Measurements from ENCODE around the gene NCOA5. TPM values are rescaled to one million over a fixed set of nuclear protein-coding genes. Genes with fewer than 3 reads are reported as not detected.

Gene NCOA5
- total RNA-seq, 2 experiments from 2014 or later, result 9.7 to 10.5 TPM

- Mint-ChIP-seq H3K36me3 (ENCODE audit: low read depth) (no peaks in the 10 kb centered on the region), H3K27me3 (peaks cover 38% of the 10 kb centered on the region), H3K4me3 (peak within 1 kb of the TSS; percentile 94), H3K4me1 (ENCODE audit: low read depth) (peaks cover 27% of the 10 kb centered on the region), H3K27ac (peak within 1 kb of the TSS; percentile 59), H3K9me3 (no peaks in the 10 kb centered on the region)
- ChIA-PET CTCF (interaction anchor here (1.0 kb wide), 1 partner anchor 95 kb away, joined by 5 read pairs; no protein-coding TSS in a partner anchor), POLR2A (no interaction called here)
- Histone ChIP-seq H3K36me3 (ENCODE audit: insufficient read depth, low read length) (no peaks in the 10 kb centered on the region), H3K27me3 (ENCODE audit: control insufficient read depth in 1 of 2, insufficient read depth in 2 of 2, low read length in 2 of 2) (peaks cover 0 to 2% of the 10 kb centered on the region in 2 experiments), H3K4me1 (ENCODE audit: insufficient read depth, low read length) (peaks cover 24% of the 10 kb centered on the region), H3K4me3 (ENCODE audit: low read length) (peak within 1 kb of the TSS; percentile 67), H3K9me3 (ENCODE audit: control insufficient read depth in 1 of 2, insufficient read depth in 1 of 2, low read length in 2 of 2) (peaks cover 0 to 5% of the 10 kb centered on the region in 2 experiments), H3K27ac (ENCODE audit: low read depth in 1 of 2, low read length in 2 of 2) (peak within 1 kb of the TSS in 1 of 2 donors; percentile 43)
- intact Hi-C loops (cut with DNase I, micrococcal nuclease), result no loop called here
- TF ChIP-seq, protein P1, sequence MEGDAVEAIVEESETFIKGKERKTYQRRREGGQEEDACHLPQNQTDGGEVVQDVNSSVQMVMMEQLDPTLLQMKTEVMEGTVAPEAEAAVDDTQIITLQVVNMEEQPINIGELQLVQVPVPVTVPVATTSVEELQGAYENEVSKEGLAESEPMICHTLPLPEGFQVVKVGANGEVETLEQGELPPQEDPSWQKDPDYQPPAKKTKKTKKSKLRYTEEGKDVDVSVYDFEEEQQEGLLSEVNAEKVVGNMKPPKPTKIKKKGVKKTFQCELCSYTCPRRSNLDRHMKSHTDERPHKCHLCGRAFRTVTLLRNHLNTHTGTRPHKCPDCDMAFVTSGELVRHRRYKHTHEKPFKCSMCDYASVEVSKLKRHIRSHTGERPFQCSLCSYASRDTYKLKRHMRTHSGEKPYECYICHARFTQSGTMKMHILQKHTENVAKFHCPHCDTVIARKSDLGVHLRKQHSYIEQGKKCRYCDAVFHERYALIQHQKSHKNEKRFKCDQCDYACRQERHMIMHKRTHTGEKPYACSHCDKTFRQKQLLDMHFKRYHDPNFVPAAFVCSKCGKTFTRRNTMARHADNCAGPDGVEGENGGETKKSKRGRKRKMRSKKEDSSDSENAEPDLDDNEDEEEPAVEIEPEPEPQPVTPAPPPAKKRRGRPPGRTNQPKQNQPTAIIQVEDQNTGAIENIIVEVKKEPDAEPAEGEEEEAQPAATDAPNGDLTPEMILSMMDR (IDR thresholded peaks at IDR 0.05), result no peak
- DNase-seq (peak; percentile 45 to 87 (median 66)), ATAC-seq (ENCODE audit: poor library complexity) (peak; percentile 95)
Observed at GRCh38 chr20:46117704-46118467, 28.1 kb upstream of the NCOA5 start, which contains the start of gene CD40. Gene CD40 (plus strand): TSS chr20:46118314. CDS start chr20:46118344, 30 bp downstream.

- H3K4me3 ChIP-seq (ENCODE audit: low read length), result no peak overlapping the region
- POLR2A ChIA-PET, result no interaction called here
- CTCF ChIA-PET, result no interaction called here
- TF ChIP-seq, protein P1 (IDR thresholded peaks at IDR 0.05), result no peak
- no peaks in the 10 kb centered on the region for H3K36me3 ChIP-seq (ENCODE audit: insufficient read depth, low read length)
- H3K4me3 Mint-ChIP-seq, result no peak overlapping the region
- ATAC-seq (ENCODE audit: poor library complexity), result no peak
- no peaks in the 10 kb centered on the region for H3K9me3 Mint-ChIP-seq
- H3K27ac ChIP-seq (ENCODE audit: low read depth in 1 of 2, low read length in 2 of 2), result no peak overlapping the region
- no peaks in the 10 kb centered on the region for H3K36me3 Mint-ChIP-seq (ENCODE audit: low read depth)
- peaks cover 5 to 12% of the 10 kb centered on the region in 2 experiments for H3K27me3 ChIP-seq (ENCODE audit: control insufficient read depth in 1 of 2, insufficient read depth in 2 of 2, low read length in 2 of 2)
- no peak for DNase-seq
- H3K4me1 Mint-ChIP-seq (ENCODE audit: low read depth), result peaks cover 25% of the 10 kb centered on the region
- intact Hi-C loops (cut with DNase I, micrococcal nuclease), result no loop called here
- peaks cover 0 to 5% of the 10 kb centered on the region in 2 experiments for H3K9me3 ChIP-seq (ENCODE audit: control insufficient read depth in 1 of 2, insufficient read depth in 1 of 2, low read length in 2 of 2)
- H3K4me1 ChIP-seq (ENCODE audit: insufficient read depth, low read length), result peaks cover 24% of the 10 kb centered on the region
- H3K27ac Mint-ChIP-seq, result no peak overlapping the region
- H3K27me3 Mint-ChIP-seq, result peaks cover 72% of the 10 kb centered on the region
Observed at GRCh38 chr20:46114449-46114848, 24.7 kb upstream of the NCOA5 start.

DNA sequence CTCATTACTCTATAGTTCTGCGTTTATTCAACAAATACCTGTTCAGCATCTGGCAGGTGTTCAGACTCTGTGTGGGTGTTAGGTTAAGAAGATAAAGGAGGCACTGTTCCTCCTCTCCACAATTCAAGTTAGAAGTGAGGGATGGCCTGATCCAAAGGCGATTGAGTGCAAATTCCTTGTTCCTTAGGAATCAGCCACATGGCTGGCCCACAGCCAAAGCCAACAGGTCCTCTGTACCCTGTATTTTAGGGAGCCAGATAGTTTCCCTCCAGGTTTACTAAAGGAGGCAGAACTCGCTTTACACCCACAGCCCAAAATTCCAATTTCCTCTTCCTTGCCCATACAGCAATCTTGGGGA is 23.3 kb upstream of the NCOA5 start:
- Mint-ChIP-seq H3K36me3 (ENCODE audit: low read depth) (no peaks in the 10 kb centered on the region), H3K27me3 (peaks cover 84% of the 10 kb centered on the region), H3K4me3 (no peak overlapping the region), H3K27ac (no peak overlapping the region), H3K9me3 (no peaks in the 10 kb centered on the region), H3K4me1 (ENCODE audit: low read depth) (peaks cover 12% of the 10 kb centered on the region)
- intact Hi-C loops (cut with DNase I, micrococcal nuclease), result no loop called here
- TF ChIP-seq, protein P1 (IDR thresholded peaks at IDR 0.05), result no peak
- Histone ChIP-seq H3K4me1 (ENCODE audit: insufficient read depth, low read length) (peaks cover 10% of the 10 kb centered on the region), H3K27me3 (ENCODE audit: control insufficient read depth in 1 of 2, insufficient read depth in 2 of 2, low read length in 2 of 2) (peaks cover 12 to 16% of the 10 kb centered on the region in 2 experiments), H3K36me3 (ENCODE audit: insufficient read depth, low read length) (no peaks in the 10 kb centered on the region), H3K4me3 (ENCODE audit: low read length) (no peak overlapping the region), H3K9me3 (ENCODE audit: control insufficient read depth in 1 of 2, insufficient read depth in 1 of 2, low read length in 2 of 2) (peaks cover 0 to 11% of the 10 kb centered on the region in 2 experiments), H3K27ac (ENCODE audit: low read depth in 1 of 2, low read length in 2 of 2) (no peak overlapping the region)
- ChIA-PET POLR2A (no interaction called here), CTCF (no interaction called here)
- no peak for ATAC-seq (ENCODE audit: poor library complexity)
- no peak for DNase-seq
